HCT116 (cell line): ENCODE results near the gene TCP11.

ENCODE experiments used
- CTCF ChIP-seq, 3 experiments: fragments of 200-600 bp in 1 of 3; sonication (generic) in 1 of 3; IDR thresholded peaks in 2 of 3; conservative IDR thresholded peaks in 1 of 3; 2 replicates each; pipeline ENCODE4 v1.5.1; 2012 to 2017; ENCODE audit warnings: low read depth in 2 of 3, low read length in 2 of 3, antibody characterized with exemption in 1 of 3, borderline replicate concordance in 1 of 3, control low read depth in 1 of 3, mild to moderate bottlenecking in 1 of 3, mixed read lengths in 1 of 3, mixed run types in 1 of 3, moderate library complexity in 1 of 3; ENCODE audit not compliant: insufficient read depth in 1 of 3
- EZH2 ChIP-seq: fragments of 200-600 bp; sonication (generic); IDR thresholded peaks from 2 replicates; pipeline ENCODE4 v1.6.1; 2017; ENCODE audit warnings: antibody characterized with exemption, mixed run types
- POLR2A ChIP-seq: IDR thresholded peaks from 2 replicates; pipeline ENCODE4 v1.7.0; 2011; ENCODE audit warnings: borderline replicate concordance; ENCODE audit not compliant: insufficient read depth, insufficient read length; ENCODE audit errors: extremely low read depth
- POLR2AphosphoS5 ChIP-seq: IDR thresholded peaks from 2 replicates; pipeline ENCODE4 v1.6.1; 2011; ENCODE audit warnings: mild to moderate bottlenecking, low read depth, low read length, moderate library complexity
- RAD21 ChIP-seq: IDR thresholded peaks from 2 replicates; pipeline ENCODE4 v1.6.1; 2012; ENCODE audit warnings: low read depth, mild to moderate bottlenecking
- REST ChIP-seq: IDR thresholded peaks from 2 replicates; pipeline ENCODE4 v1.6.1; 2012; ENCODE audit warnings: low read depth

- TF ChIP-seq POLR2AphosphoS5 (no peak), CTCF (IDR thresholded peaks at IDR 0.05 in 2 of 3, conservative IDR thresholded peaks at IDR 0.05 in 1 of 3; ENCODE audit: borderline replicate concordance in 1 of 3, insufficient read depth in 1 of 3, low read depth in 2 of 3, low read length in 2 of 3) (no peak), RAD21 (no peak), POLR2A (no peak), EZH2 (no peak), REST (no peak)
Measured at GRCh38 chr6:35173427-35174087, 32.4 kb upstream of the TCP11 start.
